GM18861 (cell line): Measurements from ENCODE around the gene CACNA1A.
"Not testable (repeated sequence)": the region's sequence is repeated elsewhere in the genome, so short reads cannot be mapped to it uniquely, and the experiment has no call there.

Experiments
- ATAC-seq: cut with Tn5 transposase; IDR thresholded peaks from one replicate; pipeline ENCODE4 v1.9.1; 2021; ENCODE audit not compliant: unreplicated experiment

The CACNA1A gene

GRCh38 chr19:13208672-13209483 is 297.4 kb downstream of the CACNA1A start:
- ATAC-seq: peak; percentile 24

DNA sequence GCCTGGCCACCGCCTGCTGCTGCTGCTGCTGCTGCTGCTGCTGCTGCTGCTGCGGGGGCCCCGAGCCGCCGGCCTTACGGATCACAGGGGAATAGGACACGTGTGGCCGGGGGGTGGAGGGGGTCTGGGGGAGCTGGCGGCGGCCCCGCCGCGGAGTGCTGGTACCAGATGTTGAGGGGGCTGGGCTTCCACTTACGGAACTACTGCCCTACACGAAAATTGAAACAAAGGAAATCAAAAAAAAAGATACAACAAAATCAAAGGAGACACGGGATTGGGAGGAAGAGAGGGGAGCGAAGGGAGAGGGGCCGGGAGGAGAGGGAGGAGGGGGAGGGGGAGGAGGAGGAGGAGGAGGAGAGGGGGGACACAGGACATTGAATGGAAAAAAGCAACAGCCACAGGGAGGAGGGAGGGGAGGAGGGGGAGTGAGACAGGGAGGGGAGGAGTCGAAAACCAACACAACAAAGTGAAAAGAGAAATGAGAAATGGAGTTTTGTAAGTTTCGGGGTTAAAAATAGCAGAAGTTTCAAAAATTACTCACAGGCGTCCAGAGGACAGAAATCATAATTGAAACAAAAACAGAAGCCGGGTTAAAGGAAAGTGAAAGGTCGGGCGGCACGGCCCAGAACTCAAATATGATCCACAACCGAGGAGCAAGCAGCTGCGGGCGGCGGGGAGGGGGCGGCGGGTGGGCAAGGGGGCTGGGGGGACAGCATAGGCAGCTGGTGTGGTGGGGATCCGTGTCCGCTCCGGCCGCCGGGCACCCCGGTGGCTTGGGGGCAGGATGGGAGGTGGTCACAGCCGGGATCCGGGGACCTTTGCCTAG is 298.2 kb downstream of the CACNA1A start:
- peak; percentile 58 for ATAC-seq

- ATAC-seq: no peak
Observed at GRCh38 chr19:13207237-13207845, 298.9 kb downstream of the CACNA1A start.

GRCh38 chr19:13206587-13206986 is 299.7 kb downstream of the CACNA1A start:
- no peak for ATAC-seq

- not testable (repeated sequence) for ATAC-seq
Observed at GRCh38 chr19:13202112-13202511, 304.2 kb downstream of the CACNA1A start.

- ATAC-seq: no peak
Observed at GRCh38 chr19:13198634-13199033, 307.6 kb downstream of the CACNA1A start.

DNA sequence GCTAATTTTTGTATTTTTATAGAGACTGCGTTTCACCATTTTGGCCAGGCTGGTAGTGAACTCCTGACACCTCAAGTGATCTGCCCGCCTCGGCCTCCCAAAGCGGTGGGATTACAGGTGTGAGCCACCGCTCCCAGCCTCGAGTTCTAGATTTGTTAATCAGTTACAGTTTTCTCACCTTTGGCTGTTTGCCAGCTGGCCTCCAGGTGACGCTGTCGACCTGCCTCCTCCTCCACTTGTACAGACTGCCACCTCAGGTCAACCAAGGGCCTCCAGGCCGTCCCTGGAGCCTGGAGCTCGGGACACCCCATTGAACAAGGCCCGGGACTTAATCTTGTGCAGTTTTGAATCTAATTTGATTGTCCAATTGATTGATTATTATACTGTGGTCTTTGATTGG is 310.6 kb downstream of the CACNA1A start:
- no peak for ATAC-seq

GRCh38 chr19:13190781-13191540 is 315.3 kb downstream of the CACNA1A start:
- no peak for ATAC-seq

GRCh38 chr19:13189600-13189999 is 316.7 kb downstream of the CACNA1A start:
- no peak for ATAC-seq

DNA sequence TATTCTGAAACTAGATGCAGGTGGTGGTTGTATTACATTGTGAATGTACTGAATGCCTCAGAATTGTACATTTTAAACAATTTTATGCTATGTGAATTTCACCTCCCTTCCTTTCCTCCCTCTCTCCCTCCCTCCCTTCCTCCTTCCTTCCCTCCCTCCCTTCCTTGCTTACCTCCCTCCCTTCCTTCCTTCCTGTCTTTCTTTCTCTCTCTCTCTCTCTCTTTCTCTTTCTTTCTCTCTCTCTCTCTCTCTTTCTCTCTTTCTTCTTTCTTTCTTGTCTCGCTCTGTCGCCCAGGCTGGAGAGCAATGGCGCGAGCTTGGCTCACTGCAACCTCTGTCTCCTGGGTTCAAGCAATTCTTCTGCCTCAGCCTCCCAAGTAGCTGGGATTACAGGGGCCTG is 318.9 kb downstream of the CACNA1A start:
- no peak for ATAC-seq

GRCh38 chr19:13186688-13187087 is 319.6 kb downstream of the CACNA1A start:
- ATAC-seq: not testable (repeated sequence)

DNA sequence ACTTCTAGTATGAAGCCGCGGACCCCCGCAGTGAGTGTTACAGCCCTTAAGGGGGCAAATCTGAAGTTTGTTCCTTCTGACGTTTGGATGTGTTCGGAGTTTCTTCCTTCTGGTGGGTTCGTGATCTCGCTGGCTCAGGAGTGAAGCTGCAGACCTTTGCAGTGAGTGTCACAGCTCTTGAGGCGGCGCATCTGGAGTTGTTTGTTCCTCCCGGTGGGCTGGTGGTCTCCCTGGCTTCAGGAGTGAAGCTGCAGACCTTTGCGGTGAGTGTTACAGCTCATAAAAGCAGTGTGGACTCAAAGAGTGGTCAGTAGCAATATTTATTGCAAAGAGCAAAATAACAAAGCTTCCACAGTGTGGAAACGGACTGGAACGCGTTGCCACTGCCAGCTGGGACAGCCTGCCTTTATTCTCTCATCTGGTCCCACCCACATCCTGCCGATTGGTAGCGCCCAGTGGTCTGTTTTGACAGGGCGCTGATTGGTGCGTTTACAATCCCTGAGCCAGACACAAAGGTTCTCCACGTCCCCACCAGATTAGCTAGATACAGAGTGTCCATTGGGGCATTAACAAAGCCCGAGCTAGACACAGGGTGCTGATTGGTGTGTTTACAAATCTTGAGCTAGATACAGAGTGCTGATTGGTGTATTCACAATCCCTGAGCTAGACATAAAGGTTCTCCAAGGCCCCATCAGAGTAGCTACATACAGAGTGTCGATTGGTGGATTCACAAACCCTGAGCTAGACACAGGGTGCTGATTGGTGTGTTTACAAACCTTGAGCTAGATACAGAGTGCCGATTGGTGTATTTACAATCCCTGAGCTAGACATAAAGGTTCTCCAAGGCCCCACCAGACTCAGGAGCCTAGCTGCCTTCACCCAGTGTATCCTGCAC is 320.3 kb downstream of the CACNA1A start:
- ATAC-seq: not testable (repeated sequence)

GRCh38 chr19:13184926-13185325 is 321.4 kb downstream of the CACNA1A start:
- not testable (repeated sequence) for ATAC-seq

DNA sequence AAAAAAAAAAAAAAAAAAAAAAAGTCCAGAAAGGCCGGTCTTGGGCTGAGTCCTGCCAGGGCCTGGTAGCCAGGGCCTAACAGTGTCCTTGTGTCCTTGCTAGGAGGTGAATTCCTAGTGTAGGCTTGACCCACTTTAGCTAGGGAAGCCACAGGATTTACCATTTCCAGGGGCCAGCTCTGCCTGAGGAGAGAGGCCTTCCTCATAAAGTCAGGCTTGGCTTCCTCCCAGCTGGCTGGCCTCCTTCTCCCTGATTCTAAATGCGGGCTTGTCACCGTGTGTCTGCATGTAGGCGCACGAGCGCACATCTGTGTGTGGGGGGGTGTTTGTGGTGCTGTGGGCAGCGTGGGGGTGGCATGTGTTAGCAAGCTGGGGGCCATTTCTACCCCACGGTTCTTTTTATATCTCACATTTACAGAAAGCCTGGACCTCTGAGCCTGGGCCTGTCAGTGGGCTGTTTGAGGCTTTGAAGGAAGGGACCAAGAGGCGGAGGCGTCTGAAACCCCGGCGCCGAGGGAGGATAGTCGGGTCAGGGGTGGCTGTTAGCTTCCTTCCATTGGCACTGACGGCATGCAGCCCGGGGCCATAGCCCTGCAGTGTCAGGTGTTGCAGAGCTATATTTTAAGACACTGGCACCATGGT is 324.4 kb downstream of the CACNA1A start:
- ATAC-seq: no peak

GRCh38 chr19:13178291-13178690 is 328.0 kb downstream of the CACNA1A start:
- not testable (repeated sequence) for ATAC-seq

GRCh38 chr19:13177584-13177983 is 328.7 kb downstream of the CACNA1A start:
- not testable (repeated sequence) for ATAC-seq

GRCh38 chr19:13176345-13176744 is 329.9 kb downstream of the CACNA1A start:
- no peak for ATAC-seq

- no peak for ATAC-seq
Observed at GRCh38 chr19:13173139-13173737, 333.0 kb downstream of the CACNA1A start.
